ENCODE data around the gene PROX2.

PROX2 gene

GRCh38 chr14:74879427-74880182, 3.7 kb upstream of the PROX2 start:
- DNase-seq (ENCODE audit: low read depth in 2 of 2) = no peak

- no peak for DNase-seq (ENCODE audit: low read depth in 2 of 2)
Measured at GRCh38 chr14:74875204-74875603, 741 bp downstream of the PROX2 start.

- DNase-seq (ENCODE audit: low read depth in 2 of 2) = no peak
Measured at GRCh38 chr14:74871819-74872218, 4.1 kb downstream of the PROX2 start.

- DNase-seq (ENCODE audit: low read depth in 2 of 2) = no peak
Measured at GRCh38 chr14:74868739-74869138, 7.2 kb downstream of the PROX2 start.

- DNase-seq (ENCODE audit: low read depth in 2 of 2) = peak; percentile 32 to 36
Measured at GRCh38 chr14:74867673-74868072, 8.3 kb downstream of the PROX2 start.

- no peak for DNase-seq (ENCODE audit: low read depth in 2 of 2)
Measured at GRCh38 chr14:74866708-74867389, 9.1 kb downstream of the PROX2 start.

- no peak for DNase-seq (ENCODE audit: low read depth in 2 of 2)
Measured at GRCh38 chr14:74865156-74865555, 10.8 kb downstream of the PROX2 start.

GRCh38 chr14:74864198-74864597, 11.7 kb downstream of the PROX2 start:
- DNase-seq (ENCODE audit: low read depth in 2 of 2) = no peak

- no peak for DNase-seq (ENCODE audit: low read depth in 2 of 2)
Measured at GRCh38 chr14:74863274-74863673, 12.7 kb downstream of the PROX2 start.

GRCh38 chr14:74861734-74862090, 14.2 kb downstream of the PROX2 start:
- no peak for DNase-seq (ENCODE audit: low read depth in 2 of 2)

- DNase-seq (ENCODE audit: low read depth in 2 of 2) = peak; percentile 87 to 91
Measured at GRCh38 chr14:74860899-74861733, 14.8 kb downstream of the PROX2 start.

GRCh38 chr14:74859757-74860552, 16.0 kb downstream of the PROX2 start:
- no peak for DNase-seq (ENCODE audit: low read depth in 2 of 2)

- no peak for DNase-seq (ENCODE audit: low read depth in 2 of 2)
Measured at GRCh38 chr14:74858022-74858421, 17.9 kb downstream of the PROX2 start.

GRCh38 chr14:74856366-74856765, 19.6 kb downstream of the PROX2 start:
- DNase-seq (ENCODE audit: low read depth in 2 of 2) = no peak

- DNase-seq (ENCODE audit: low read depth in 2 of 2) = no peak
Measured at GRCh38 chr14:74855945-74856344, 20.0 kb downstream of the PROX2 start.

GRCh38 chr14:74855021-74855420, 20.9 kb downstream of the PROX2 start:
- no peak for DNase-seq (ENCODE audit: low read depth in 2 of 2)

GRCh38 chr14:74853581-74853980, 22.4 kb downstream of the PROX2 start:
- no peak for DNase-seq (ENCODE audit: low read depth in 2 of 2)

- no peak for DNase-seq (ENCODE audit: low read depth in 2 of 2)
Measured at GRCh38 chr14:74852922-74853530, 22.9 kb downstream of the PROX2 start.

- DNase-seq (ENCODE audit: low read depth in 2 of 2) = no peak
Measured at GRCh38 chr14:74848768-74849167, 27.2 kb downstream of the PROX2 start.

GRCh38 chr14:74846968-74847665, 28.8 kb downstream of the PROX2 start:
- no peak for DNase-seq (ENCODE audit: low read depth in 2 of 2)

- no peak for DNase-seq (ENCODE audit: low read depth in 2 of 2)
Measured at GRCh38 chr14:74846168-74846567, 29.8 kb downstream of the PROX2 start.

Data from stimulated activated CD8-positive, alpha-beta memory T cell treated with anti-CD3 and anti-CD28 coated beads, Interleukin-2, amount 100 ng/mL, for 48 hours (primary cell).